DND-41 (cell line): ENCODE measurements around the gene PTPRA.
"Not testable (repeated sequence)": the region's sequence is repeated elsewhere in the genome, so short reads cannot be mapped to it uniquely, and the experiment has no call there.

ENCODE experiments used
- ATAC-seq: fragments of 200-7000 bp; cut with Tn5 transposase; 3 replicates; pipeline ENCODE4 v1.9.1; 2021; ENCODE audit warnings: low read depth; ENCODE audit not compliant: insufficient read depth
- DNase-seq: peaks from one replicate; pipeline ENCODE4 v3.0.0-alpha.2; 2020
- H2AFZ ChIP-seq: 2 replicates; pipeline ENCODE4 v1.6.0; 2012; ENCODE audit warnings: low read depth, low read length
- H3K27ac ChIP-seq: 2 replicates; pipeline ENCODE4 v1.5.1; 2012; ENCODE audit warnings: low read length, inconsistent platforms
- H3K27me3 ChIP-seq: fragments of 200-600 bp; sonication (generic); 2 replicates; pipeline ENCODE4 v1.6.0; 2012; ENCODE audit warnings: low read length, mild to moderate bottlenecking, inconsistent platforms; ENCODE audit not compliant: insufficient read depth, poor library complexity
- H3K36me3 ChIP-seq: 2 replicates; pipeline ENCODE4 v1.5.1; 2012; ENCODE audit warnings: low read length, inconsistent platforms; ENCODE audit not compliant: insufficient read depth
- H3K4me1 ChIP-seq: 2 replicates; pipeline ENCODE4 v1.5.1; 2012; ENCODE audit warnings: mild to moderate bottlenecking, low read length; ENCODE audit not compliant: insufficient read depth
- H3K4me2 ChIP-seq: 2 replicates; pipeline ENCODE4 v1.6.0; 2012; ENCODE audit warnings: mild to moderate bottlenecking, moderate library complexity, low read length, inconsistent platforms; ENCODE audit not compliant: insufficient read depth
- H3K4me3 ChIP-seq, 2 experiments: fragments of 200-600 bp in 1 of 2; shearing (Covaris generic) in 1 of 2; 2 replicates each; pipeline ENCODE4 v1.5.1; 2012 to 2016; ENCODE audit warnings: inconsistent platforms in 2 of 2, low read length in 2 of 2, mild to moderate bottlenecking in 2 of 2, low read depth in 1 of 2, moderate library complexity in 1 of 2
- H3K79me2 ChIP-seq: 2 replicates; pipeline ENCODE4 v1.6.0; 2012; ENCODE audit warnings: low read length, inconsistent platforms; ENCODE audit not compliant: insufficient read depth
- H3K9ac ChIP-seq: 2 replicates; pipeline ENCODE4 v1.6.0; 2012; ENCODE audit warnings: low read depth, mild to moderate bottlenecking, inconsistent platforms, low read length, moderate library complexity
- H3K9me3 ChIP-seq: 2 replicates; pipeline ENCODE4 v1.5.1; 2012; ENCODE audit warnings: low read length, moderate library complexity, mild to moderate bottlenecking, inconsistent platforms; ENCODE audit not compliant: insufficient read depth, severe bottlenecking
- H4K20me1 ChIP-seq: 2 replicates; pipeline ENCODE4 v1.6.0; 2012; ENCODE audit warnings: low read length; ENCODE audit not compliant: insufficient read depth
- CTCF ChIP-seq: IDR thresholded peaks from 2 replicates; pipeline ENCODE4 v1.5.1; 2012; ENCODE audit warnings: borderline replicate concordance, low read length, moderate library complexity, mild to moderate bottlenecking; ENCODE audit not compliant: poor library complexity, severe bottlenecking; ENCODE audit errors: extremely low read depth
- EZH2 ChIP-seq: IDR thresholded peaks from 3 replicates; pipeline ENCODE4 v1.6.1; 2012; ENCODE audit warnings: borderline replicate concordance, low read depth, mild to moderate bottlenecking, moderate library complexity, low read length, inconsistent platforms; ENCODE audit not compliant: severe bottlenecking

Gene PTPRA

GRCh38 chr20:3021777-3022176, 148.5 kb downstream of the PTPRA start:
- no peaks in the 10 kb centered on the region for H3K4me1 ChIP-seq
- H3K79me2 ChIP-seq: no peaks in the 10 kb centered on the region
- TF ChIP-seq CTCF: no peak
- no peak for TF ChIP-seq EZH2
- H3K4me2 ChIP-seq: no peak overlapping the region
- DNase-seq (no peak), ATAC-seq (no peak)
- H3K27ac ChIP-seq: no peak overlapping the region
- H2AFZ ChIP-seq: no peak overlapping the region
- no peak overlapping the region for H3K9ac ChIP-seq
- no peak overlapping the region for H3K4me3 ChIP-seq
- H4K20me1 ChIP-seq: no peaks in the 10 kb centered on the region
- H3K36me3 ChIP-seq: peaks cover 68% of the 10 kb centered on the region
- no peaks in the 10 kb centered on the region for H3K27me3 ChIP-seq
- no peaks in the 10 kb centered on the region for H3K9me3 ChIP-seq

- not testable (repeated sequence) for H2AFZ ChIP-seq, H3K79me2 ChIP-seq, DNase-seq, H3K27ac ChIP-seq, ATAC-seq, H3K9ac ChIP-seq, H3K27me3 ChIP-seq, H3K9me3 ChIP-seq, H3K4me2 ChIP-seq, H4K20me1 ChIP-seq, H3K4me1 ChIP-seq, H3K4me3 ChIP-seq
- H3K36me3 ChIP-seq: peaks cover 69% of the 10 kb centered on the region
Observed at GRCh38 chr20:3022559-3023490, 149.5 kb downstream of the PTPRA start.

GRCh38 chr20:3027987-3028386, 154.7 kb downstream of the PTPRA start:
- Histone ChIP-seq H3K4me2 (no peak overlapping the region), H3K36me3 (peaks cover 83% of the 10 kb centered on the region), H3K27me3 (no peaks in the 10 kb centered on the region), H3K79me2 (no peaks in the 10 kb centered on the region), H3K9me3 (no peaks in the 10 kb centered on the region), H3K4me1 (no peaks in the 10 kb centered on the region), H4K20me1 (no peaks in the 10 kb centered on the region), H3K27ac (no peak overlapping the region), H2AFZ (no peak overlapping the region), H3K4me3 (no peak overlapping the region), H3K9ac (no peak overlapping the region)
- TF ChIP-seq CTCF: no peak
- TF ChIP-seq EZH2: no peak
- ATAC-seq (no peak), DNase-seq (no peak)

GRCh38 chr20:3031524-3032147, 158.4 kb downstream of the PTPRA start:
- no peak for ATAC-seq
- H3K27ac ChIP-seq: no peak overlapping the region
- no peak overlapping the region for H3K4me3 ChIP-seq
- no peak for DNase-seq
- no peaks in the 10 kb centered on the region for H3K27me3 ChIP-seq
- no peak overlapping the region for H2AFZ ChIP-seq
- H3K9ac ChIP-seq: no peak overlapping the region
- H3K9me3 ChIP-seq: no peaks in the 10 kb centered on the region
- H3K4me1 ChIP-seq: no peaks in the 10 kb centered on the region
- H3K79me2 ChIP-seq: no peaks in the 10 kb centered on the region
- no peak overlapping the region for H3K4me2 ChIP-seq
- peaks cover 83% of the 10 kb centered on the region for H3K36me3 ChIP-seq
- H4K20me1 ChIP-seq: no peaks in the 10 kb centered on the region
- TF ChIP-seq EZH2: no peak
- no peak for TF ChIP-seq CTCF
